Activated CD8-positive, alpha-beta memory T cell treated with anti-CD3 and anti-CD28 coated beads, Interleukin-2, amount 50 U/mL, for 4 hours (primary cell): Measurements from ENCODE around the gene MITF.
"Not testable (repeated sequence)": the region's sequence is repeated elsewhere in the genome, so short reads cannot be mapped to it uniquely, and the experiment has no call there.

Experiments used
- DNase-seq: peaks from one replicate; pipeline ENCODE4 v3.0.0-alpha.2; 2020

MITF gene

GRCh38 chr3:69791106-69791505 is 51.8 kb downstream of the MITF start:
- no peak for DNase-seq

- no peak for DNase-seq
These were observed 52.7 kb downstream of the MITF start for GRCh38 chr3:69791919-69792399.

GRCh38 chr3:69796126-69796525 is 56.9 kb downstream of the MITF start:
- not testable (repeated sequence) for DNase-seq

- no peak for DNase-seq
These were observed 64.5 kb downstream of the MITF start for GRCh38 chr3:69803681-69804270.

GRCh38 chr3:69805491-69805890 is 66.2 kb downstream of the MITF start:
- DNase-seq, result no peak

- no peak for DNase-seq
These were observed 67.6 kb downstream of the MITF start for GRCh38 chr3:69806735-69807438.

GRCh38 chr3:69807674-69808073 is 68.4 kb downstream of the MITF start:
- DNase-seq, result no peak

- no peak for DNase-seq
These were observed 70.0 kb downstream of the MITF start for GRCh38 chr3:69809076-69809835.

GRCh38 chr3:69811452-69812401 is 72.5 kb downstream of the MITF start:
- DNase-seq, result no peak

GRCh38 chr3:69815970-69816369 is 76.7 kb downstream of the MITF start:
- DNase-seq, result no peak

- no peak for DNase-seq
These were observed 78.7 kb downstream of the MITF start for GRCh38 chr3:69817988-69818387.

- DNase-seq, result no peak
These were observed 80.0 kb downstream of the MITF start for GRCh38 chr3:69819282-69819681.

GRCh38 chr3:69821133-69821532 is 81.9 kb downstream of the MITF start:
- no peak for DNase-seq

- DNase-seq, result no peak
These were observed 84.5 kb downstream of the MITF start for GRCh38 chr3:69823743-69824142.

- no peak for DNase-seq
These were observed 86.2 kb downstream of the MITF start for GRCh38 chr3:69825446-69825845.

GRCh38 chr3:69827127-69827526 is 87.9 kb downstream of the MITF start:
- DNase-seq, result no peak

- no peak for DNase-seq
These were observed 89.6 kb downstream of the MITF start for GRCh38 chr3:69828817-69829216.

GRCh38 chr3:69830147-69830546 is 90.9 kb downstream of the MITF start:
- no peak for DNase-seq

GRCh38 chr3:69831737-69832136 is 92.5 kb downstream of the MITF start:
- DNase-seq, result no peak

GRCh38 chr3:69833591-69833990 is 94.3 kb downstream of the MITF start:
- DNase-seq, result no peak

- DNase-seq, result no peak
These were observed 99.0 kb downstream of the MITF start for GRCh38 chr3:69838217-69838616.

- DNase-seq, result no peak
These were observed 99.6 kb downstream of the MITF start for GRCh38 chr3:69838696-69839515.
